Activated CD4-positive, alpha-beta T cell treated with anti-CD3 and anti-CD28 coated beads, Interleukin-2, amount 50 U/mL, for 4 hours (primary cell): ENCODE results near the gene SERPINE1.
A peak's percentile ranks its signal among the peaks of the same experiment; 100 is the strongest.
"Not testable (repeated sequence)": the region's sequence is repeated elsewhere in the genome, so short reads cannot be mapped to it uniquely, and the experiment has no call there.

Source experiments
- DNase-seq, 2 experiments: peaks; one replicate each; pipeline ENCODE4 v3.0.0-alpha.2; 2020

Gene SERPINE1

DNA sequence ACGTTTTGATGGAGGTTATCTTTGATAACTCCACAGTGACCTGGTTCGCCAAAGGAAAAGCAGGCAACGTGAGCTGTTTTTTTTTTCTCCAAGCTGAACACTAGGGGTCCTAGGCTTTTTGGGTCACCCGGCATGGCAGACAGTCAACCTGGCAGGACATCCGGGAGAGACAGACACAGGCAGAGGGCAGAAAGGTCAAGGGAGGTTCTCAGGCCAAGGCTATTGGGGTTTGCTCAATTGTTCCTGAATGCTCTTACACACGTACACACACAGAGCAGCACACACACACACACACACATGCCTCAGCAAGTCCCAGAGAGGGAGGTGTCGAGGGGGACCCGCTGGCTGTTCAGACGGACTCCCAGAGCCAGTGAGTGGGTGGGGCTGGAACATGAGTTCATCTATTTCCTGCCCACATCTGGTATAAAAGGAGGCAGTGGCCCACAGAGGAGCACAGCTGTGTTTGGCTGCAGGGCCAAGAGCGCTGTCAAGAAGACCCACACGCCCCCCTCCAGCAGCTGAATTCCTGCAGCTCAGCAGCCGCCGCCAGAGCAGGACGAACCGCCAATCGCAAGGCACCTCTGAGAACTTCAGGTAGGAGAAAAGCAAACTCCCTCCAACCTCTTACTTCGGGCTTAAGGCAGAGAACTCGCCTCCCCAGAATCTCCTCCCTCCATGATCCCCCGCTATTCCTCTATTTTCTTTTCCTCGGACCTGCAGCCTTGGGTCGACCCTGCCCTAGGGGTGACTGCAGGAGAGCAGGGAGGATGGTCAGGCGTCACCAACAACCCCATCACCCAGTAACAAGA is at the start of gene SERPINE1:
Gene SERPINE1, plus strand, starts transcription at position 454 of the 809 bp plus-strand sequence. CDS start 1,290 bp downstream, outside the sequence.
- DNase-seq, result peak; percentile 24

DNA sequence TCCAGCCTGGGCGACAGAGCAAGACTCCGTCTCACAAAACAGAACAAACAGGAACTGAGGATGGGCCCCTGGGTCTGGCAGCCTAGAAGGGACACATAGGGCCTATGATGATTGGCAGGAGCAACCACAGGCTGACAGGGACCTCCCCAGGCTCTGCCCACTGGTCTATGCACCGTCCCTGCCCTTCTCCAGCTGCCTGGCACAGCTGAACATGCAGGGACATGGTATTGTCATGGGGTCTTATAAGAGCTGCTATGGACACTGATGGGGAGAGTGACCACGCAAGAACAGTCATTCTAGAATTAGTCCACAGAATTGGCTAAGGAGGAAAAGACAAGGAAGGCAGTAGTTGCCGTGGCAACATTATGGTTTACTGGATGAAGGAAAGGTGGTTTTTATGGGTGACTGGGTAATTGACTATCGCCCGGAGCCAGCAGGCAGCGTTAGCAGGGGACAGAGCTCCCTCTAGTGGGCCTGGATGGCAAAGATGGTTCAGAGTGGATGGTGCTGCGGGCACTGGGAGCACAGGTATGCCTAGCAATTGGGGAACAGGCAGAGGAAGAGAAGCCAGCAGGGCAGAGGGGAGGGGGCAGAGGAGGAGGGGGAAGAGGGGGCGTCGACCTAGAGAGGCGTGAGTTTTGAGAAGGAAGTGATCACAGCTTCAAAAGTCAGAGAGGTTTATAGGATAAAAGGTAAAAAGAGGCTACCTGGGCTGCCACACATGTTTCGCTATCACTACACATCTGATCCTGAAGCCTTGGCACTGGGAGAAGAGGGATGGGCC is 49.4 kb upstream of the SERPINE1 start:
- DNase-seq, result peak; percentile 84 to 85

DNA sequence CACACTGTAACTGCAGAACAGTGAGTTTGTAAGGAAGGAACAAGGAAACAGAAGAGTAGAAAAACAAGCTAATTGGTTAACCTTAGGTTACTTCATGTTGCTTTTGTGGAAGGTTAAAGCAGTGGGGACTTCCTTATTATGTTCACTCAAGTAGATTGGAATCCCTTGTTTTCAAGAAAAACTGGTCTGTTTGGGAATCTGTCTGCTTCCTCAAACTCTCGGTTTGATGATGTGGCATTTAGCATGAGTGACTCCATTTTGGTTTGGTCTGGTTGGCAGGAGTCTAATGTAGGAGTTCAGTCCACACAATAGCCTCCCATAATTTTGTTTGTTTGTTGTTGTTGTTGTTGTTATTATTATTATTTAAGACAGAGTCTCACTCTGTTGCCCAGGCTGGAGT is 45.5 kb upstream of the SERPINE1 start:
- no peak for DNase-seq

DNA sequence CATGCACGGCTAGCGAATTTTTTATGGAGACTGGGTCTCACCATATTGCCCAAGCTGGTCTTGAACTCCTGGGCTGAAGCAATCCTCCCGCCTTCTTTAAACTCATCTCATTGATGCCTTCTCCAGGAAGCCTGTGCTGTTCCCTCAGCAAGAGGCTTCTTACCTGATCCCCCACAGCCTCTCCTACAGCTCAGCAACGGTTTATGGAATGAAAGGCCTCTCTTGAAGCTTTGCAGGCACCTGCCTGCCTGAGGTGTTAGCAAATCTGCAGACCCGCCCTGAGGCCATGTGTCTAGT is 42.1 kb upstream of the SERPINE1 start:
- DNase-seq, result no peak

DNA sequence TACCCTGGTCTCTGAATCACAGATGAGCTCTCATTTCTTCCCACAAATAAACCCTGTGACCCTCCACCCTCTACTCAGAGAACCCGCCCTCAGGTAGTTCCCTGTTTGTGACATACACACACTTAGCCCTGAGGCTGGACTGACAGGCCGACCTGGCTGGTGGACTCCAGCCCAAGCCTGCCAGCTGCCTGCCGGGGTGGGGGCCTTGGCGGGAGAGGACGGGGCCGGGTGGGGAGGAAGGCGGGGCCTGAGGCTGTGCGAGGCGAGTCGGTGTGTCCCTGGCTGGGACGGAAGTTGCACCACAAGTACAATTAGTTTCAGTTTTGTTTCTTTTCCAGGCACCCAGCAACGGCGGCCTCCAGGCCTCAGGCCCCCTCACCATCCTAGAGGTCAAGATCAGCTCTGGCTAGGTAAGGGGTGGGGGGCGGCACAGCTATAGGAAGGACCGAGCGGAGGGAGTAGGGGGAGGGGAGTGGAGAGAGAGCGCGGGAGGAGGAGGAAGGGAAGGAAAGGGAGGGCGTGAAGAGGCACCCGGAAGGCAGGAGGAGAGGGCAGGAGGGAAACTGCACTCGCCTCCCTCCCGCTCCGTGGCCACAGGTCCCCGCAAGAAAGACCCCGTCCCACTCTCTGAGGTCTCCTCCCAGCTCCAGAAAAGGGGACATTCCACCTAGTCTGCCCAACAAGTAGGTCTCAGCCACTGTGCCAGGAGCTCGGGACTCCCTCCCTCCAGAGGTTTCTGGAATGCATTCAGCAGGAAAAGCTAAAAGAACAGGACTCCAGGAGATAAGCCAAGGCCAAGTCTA is 41.5 kb upstream of the SERPINE1 start, which contains the start of gene TRIM56:
Gene TRIM56, plus strand, starts transcription at position 320 of the 803 bp plus-strand sequence. CDS start 1,832 bp downstream, outside the sequence.
- peak; percentile 68 to 70 for DNase-seq

DNA sequence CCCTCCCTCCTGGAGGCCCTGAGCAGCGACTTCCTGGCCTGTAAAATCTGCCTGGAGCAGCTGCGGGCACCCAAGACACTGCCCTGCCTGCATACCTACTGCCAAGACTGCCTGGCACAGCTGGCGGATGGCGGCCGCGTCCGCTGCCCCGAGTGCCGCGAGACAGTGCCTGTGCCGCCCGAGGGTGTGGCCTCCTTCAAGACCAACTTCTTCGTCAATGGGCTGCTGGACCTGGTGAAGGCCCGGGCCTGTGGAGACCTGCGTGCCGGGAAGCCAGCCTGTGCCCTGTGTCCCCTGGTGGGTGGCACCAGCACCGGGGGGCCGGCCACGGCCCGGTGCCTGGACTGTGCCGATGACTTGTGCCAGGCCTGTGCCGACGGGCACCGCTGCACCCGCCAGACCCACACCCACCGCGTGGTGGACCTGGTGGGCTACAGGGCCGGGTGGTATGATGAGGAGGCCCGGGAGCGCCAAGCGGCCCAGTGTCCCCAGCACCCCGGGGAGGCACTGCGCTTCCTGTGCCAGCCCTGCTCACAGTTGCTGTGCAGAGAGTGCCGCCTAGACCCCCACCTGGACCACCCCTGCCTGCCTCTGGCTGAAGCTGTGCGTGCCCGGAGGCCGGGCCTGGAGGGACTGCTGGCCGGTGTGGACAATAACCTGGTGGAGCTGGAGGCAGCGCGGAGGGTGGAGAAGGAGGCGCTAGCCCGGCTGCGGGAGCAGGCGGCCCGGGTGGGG is 39.4 kb upstream of the SERPINE1 start:
- no peak for DNase-seq

DNA sequence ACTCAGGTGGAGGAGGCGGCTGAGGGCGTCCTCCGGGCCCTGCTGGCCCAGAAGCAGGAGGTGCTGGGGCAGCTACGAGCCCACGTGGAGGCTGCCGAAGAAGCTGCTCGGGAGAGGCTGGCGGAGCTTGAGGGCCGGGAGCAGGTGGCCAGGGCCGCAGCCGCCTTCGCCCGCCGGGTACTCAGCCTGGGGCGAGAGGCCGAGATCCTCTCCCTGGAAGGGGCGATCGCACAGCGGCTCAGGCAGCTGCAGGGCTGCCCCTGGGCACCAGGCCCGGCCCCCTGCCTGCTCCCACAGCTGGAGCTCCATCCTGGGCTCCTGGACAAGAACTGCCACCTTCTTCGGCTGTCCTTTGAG is 38.9 kb upstream of the SERPINE1 start:
- DNase-seq, result no peak

DNA sequence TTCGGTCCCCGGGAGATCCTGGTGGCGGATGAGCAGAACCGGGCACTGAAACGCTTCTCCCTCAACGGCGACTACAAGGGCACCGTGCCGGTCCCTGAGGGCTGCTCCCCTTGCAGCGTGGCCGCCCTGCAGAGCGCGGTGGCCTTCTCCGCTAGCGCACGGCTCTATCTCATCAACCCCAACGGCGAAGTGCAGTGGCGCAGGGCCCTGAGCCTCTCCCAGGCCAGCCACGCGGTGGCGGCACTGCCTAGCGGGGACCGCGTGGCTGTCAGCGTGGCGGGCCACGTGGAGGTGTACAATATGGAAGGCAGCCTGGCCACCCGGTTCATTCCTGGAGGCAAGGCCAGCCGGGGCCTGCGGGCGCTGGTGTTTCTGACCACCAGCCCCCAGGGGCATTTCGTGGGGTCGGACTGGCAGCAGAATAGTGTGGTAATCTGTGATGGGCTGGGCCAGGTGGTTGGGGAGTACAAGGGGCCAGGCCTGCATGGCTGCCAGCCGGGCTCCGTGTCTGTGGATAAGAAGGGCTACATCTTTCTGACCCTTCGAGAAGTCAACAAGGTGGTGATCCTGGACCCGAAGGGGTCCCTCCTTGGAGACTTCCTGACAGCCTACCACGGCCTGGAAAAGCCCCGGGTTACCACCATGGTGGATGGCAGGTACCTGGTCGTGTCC is 37.9 kb upstream of the SERPINE1 start:
- DNase-seq, result no peak

DNA sequence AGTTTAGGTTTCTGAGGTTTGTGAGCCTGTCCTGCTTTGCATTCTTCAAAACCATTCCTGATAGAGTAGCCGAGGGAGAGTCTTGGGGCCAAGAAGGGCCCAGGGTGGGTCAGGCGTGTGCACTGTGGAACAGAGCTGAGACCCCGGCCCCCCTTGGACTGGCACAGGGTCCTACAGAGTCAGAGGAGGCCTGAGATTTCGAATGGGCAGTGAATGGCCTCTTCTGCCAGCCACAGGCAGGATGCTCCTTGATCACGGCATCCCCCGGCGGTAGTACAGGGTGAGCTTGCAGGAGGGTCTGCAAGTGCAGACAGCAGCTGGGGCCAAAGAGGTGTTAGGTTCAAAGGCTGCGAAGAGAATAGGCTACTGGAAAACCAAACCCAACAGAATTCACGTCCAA is 37.0 kb upstream of the SERPINE1 start:
- no peak for DNase-seq

DNA sequence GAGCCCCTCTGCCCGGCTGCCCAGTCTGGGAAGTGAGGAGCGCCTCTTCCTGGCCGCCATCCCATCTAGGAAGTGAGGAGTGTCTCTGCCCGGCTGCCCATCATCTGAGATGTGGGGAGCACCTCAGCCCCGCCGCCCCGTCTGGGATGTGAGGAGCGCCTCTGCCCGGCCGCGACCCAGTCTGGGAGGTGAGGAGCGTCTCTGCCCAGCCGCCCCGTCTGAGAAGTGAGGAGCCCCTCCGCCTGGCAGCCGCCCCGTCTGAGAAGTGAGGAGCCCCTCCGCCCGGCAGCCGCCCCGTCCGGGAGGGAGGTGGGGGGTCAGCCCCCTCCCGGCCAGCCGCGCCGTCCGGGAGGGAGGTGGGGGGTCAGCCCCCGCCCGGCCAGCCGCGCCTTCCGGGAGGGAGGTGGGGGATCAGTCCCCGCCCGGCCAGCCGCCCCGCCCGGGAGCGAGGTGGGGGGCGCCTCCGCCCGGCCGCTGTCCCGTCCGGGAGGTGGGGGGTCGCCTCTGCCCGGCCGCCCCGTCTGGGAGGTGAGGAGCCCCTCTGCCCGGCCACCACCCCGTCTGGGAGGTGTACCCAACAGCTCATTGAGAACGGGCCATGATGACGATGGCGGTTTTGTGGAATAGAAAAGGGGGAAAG is 34.5 kb upstream of the SERPINE1 start:
- DNase-seq, result not testable (repeated sequence)

DNA sequence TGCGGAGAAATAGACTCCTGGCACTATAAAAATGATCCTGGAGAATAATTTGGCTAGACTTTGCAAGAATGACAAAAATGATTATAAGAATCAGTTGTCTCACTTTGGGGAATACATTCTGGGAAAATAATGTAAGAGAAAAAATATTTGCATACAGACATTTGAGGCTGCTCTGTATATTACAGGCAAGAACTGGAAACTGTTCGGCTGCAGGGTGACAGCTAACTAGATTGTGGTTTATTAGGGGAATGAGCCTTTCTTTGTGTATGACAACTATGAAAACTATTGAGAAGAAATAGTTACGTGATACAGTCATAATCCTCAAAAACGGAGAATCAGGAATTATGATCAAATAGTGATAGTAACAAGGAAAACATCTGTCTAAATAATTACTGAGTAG is 33.0 kb upstream of the SERPINE1 start:
- no peak for DNase-seq

DNA sequence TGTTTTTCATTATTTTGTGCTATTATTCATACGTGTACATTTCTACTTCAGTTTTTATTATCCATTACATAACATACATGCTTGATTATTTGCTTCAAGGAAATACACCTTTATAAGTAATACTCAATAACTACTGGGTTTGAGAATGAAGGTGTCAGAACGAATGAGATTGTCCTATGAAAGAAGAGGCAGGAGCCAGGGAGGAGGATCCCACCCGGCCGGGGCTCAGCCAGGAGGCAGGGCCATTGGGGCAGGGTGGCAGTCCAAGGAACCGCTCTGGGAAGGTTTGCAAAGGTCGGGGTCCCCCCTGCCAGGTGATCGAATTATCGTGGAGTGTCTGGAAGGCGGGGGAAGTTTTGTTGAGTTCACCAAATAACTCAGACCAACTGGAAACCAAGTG is 32.5 kb upstream of the SERPINE1 start:
- no peak for DNase-seq

DNA sequence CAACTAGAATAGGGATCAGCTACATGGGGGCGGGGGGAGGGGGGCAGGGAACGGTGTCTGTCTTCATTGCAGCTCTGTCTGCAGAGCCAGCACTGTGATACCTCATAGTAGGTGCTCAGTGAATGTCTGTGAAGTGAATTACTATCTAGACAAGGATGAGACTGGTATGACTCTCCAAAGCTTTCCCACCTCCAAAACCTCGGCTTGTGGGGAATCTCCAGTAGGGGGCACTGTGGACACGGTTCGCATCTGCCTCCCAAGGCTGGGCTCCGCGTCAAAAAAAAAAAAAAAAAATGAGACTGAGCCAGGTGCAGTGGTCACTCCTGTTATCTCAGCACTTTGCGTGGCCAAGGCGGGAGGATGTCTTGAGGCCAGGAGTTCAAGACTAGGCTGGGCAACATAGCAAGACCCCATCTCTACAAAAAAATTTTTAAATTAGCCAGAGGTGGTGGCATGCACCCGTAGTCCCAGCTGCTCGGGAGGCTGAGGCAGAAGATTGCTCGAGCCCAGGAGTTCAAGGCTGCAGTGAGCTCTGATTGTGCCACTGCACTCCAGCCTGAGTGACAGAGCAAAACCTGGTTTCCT is 32.0 kb upstream of the SERPINE1 start:
- no peak for DNase-seq

DNA sequence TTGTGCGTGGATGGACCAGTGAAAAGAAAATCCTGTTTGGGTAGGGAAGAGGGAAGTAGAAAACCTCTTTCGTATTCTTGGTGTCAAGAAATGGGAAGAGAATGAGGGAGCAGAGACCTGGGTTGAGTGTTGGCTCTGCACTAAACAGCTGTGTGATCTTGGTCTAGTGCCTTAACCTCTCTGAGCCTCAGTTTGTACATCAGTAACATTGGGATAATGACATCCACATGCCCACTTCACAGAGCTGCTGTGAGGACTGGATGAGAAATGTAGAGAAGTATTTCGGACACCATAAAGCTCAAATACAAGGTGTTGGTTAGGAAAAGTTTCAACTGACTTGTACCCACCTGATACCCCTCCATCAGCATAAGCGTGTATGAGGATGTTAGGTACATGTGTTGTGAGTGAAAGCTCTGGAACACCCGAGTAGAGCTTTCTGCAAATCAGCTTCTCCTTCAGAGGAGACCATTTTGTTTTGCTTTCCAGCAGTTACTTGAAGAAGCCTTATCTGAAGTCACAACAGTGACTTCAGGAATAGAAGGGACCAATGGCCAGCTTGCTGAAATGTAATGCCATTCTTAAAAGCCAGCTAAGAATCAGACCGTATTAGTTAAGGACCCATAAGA is 30.5 kb upstream of the SERPINE1 start:
- DNase-seq, result no peak

DNA sequence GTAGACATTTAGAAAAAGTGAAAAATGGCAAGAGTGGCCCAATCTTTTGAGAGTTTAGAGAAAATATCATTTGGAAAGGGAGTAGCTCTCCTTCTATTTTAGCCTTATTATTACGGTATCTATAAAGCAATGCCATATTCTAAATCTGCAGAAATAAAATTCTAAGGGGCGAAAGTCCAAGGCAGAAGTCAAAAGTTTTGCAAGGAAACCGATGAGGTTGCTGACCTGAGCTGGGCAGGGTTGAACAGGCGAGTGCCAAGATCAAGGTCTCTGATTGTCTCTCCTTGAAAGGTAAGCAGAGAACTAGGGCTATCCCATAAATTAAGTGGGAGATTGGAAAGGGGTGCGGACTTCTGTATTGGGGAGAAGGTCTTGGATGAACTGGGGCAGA is 30.0 kb upstream of the SERPINE1 start:
- DNase-seq, result no peak

DNA sequence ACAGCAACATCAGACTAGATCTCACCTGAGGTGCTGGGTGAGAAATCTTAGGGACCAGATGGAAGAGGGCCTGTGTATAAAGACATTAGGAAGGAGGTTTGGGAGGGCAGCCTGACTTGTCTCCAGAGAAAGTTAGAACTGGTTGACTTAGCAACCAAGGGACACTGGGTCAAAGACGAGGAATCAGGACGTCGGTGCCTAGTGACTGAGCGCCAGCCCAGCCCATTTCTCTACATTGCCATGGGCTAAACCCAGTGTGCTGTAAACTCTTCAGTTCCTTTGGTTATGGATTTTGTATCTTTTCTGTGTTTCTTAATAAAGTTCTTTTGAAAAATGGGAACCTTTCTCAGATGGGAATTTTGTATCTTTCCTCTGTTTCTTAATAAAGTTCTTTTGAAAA is 29.3 kb upstream of the SERPINE1 start:
- DNase-seq, result no peak

DNA sequence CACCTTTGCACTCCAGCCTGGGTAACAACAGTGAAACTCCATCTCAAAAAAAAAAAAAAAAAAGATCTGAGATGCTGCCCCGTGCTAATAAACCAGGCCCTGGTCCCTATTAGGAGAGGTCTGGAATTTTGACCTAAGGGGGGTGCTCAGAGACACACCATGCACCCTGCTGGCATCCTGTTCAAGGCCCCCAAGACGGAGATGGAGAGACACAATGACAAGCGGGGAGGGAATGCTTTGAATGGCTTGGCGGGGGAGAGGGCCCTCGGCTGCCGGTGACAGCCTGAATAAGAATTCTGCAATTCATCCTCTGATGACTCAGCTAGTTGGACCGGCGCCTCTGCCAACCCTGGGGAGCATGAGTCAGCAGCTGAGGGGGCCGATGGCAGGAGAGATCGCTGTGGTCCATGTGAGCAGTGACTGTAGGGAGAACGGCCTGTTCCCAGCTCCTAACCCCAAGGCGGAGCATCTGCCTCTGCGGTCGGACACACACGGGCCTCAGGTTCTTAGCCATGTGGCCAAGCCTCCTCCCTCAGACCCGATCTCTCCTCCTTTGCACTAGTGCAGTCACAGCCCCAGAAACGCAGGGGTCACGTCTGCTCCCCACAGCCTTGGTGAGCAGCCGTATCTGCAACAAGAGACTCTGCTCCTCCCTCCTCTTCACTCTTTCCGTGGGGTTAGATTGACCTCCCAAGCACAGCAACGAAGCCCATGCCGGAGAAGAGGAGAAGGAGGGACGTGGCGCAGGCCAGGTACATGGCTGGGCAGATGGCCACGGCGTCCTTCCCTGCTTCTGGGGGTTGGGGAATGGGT is 26.7 kb upstream of the SERPINE1 start:
- peak; percentile 45 to 57 for DNase-seq

DNA sequence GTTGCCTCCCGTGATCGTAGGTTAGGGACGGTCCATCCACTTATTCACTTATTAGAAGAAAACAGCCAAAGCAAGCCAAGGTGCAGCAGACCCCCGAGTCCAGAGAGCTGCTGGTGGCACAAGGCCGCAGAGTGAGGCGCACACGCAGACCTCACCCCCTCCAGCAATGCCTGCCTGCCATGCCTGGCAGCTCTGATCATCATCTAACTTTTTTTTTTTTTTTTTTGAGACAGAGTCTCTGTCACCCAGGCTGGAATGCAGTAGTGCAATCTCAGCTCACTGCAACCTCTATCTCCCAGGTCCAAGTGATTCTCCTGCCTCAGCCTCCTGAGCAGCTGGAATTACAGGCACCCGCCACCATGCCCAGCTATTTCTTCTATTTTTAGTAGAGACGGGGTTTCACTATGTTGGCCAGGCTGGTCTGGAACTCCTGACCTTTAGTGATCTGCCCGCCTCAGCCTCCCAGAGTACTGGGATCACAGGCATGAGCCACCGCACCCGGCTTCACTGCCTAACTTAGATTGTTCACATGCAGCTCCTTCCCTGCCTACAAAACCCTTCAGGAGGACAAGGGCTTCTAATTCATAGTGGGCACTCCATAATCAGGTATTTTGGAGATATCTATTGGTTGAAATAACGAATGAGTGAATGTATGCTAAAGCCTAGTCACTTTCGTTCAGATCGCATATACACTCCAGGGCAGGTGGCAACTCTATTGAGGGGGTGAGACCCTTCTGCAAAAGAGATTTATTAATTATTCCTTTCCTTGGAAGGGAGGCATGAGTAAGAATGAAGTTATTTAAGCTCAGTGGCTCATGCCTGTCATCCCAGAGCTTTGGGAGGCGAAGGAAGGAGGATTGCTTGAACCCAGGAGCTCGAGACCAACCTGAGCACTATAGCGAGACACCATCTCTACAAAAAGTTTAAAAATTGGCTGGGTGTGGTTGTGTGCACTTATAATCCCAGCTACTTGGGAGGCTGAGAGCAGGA is 25.8 kb upstream of the SERPINE1 start:
- no peak for DNase-seq

DNA sequence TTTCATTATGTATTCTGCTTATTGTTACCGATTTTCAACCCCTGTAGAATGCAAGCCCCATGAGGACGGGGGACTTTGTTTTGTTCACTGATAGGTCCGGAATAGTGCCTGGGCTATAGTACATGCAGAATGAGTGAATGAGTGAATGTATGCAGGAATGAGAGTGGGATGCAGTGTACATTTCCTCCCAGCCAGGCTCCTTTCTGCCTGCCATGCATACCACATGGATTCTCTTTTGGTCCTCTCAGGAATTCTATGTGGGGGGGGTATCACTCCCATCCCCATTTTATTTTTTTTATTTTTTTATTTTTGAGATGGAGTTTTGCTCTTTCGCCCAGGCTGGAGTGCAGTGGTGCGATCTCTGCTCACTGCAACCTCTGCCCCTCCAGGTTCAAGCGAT is 24.9 kb upstream of the SERPINE1 start:
- DNase-seq, result no peak
